ENCODE data around the gene C4A.
"Not testable (repeated sequence)": the region's sequence is repeated elsewhere in the genome, so short reads cannot be mapped to it uniquely, and the experiment has no call there.

C4A gene

GRCh38 chr6:31980998-31981397 lies 859 bp upstream of the C4A start:
- not testable (repeated sequence) for DNase-seq (ENCODE audit: low read depth)

DNA sequence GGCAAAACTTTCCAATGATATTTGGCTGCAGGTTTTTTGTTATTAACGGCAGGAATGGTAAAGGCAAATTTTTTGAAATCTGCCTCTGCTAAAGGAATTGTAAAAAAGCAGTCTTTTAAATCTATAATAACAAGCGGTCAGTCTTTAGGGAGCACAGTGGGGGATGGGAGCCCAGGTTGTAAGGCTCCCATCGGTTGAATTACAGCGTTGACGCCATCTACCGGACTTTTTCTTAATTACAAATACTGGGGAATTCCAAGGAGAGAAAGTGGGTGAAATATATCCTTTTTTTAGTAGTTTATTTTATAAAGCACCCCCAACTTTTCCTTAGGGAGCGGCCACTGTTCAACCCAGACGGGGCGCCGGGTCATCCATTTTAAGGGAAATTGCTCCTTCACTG lies 7.5 kb downstream of the C4A start:
- DNase-seq (ENCODE audit: low read depth), result not testable (repeated sequence)

- not testable (repeated sequence) for DNase-seq (ENCODE audit: low read depth)
These were observed 12.6 kb downstream of the C4A start for GRCh38 chr6:31994421-31994820.

DNA sequence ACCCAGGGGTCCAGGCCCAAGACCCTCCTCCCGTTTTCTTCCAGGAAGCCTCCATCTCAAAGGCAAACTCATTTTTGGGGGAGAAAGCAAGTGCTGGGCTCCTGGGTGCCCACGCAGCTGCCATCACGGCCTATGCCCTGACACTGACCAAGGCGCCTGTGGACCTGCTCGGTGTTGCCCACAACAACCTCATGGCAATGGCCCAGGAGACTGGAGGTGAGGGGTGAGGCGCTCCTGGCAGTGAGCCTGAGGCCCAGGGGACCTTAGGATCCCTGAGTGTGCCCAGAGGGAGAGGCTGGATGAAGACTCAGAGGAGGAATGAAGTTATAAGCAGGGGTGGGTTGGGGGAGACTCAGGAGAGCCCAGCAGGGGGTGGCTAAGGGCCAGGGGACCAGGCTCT lies 14.5 kb downstream of the C4A start:
- not testable (repeated sequence) for DNase-seq (ENCODE audit: low read depth)

DNA sequence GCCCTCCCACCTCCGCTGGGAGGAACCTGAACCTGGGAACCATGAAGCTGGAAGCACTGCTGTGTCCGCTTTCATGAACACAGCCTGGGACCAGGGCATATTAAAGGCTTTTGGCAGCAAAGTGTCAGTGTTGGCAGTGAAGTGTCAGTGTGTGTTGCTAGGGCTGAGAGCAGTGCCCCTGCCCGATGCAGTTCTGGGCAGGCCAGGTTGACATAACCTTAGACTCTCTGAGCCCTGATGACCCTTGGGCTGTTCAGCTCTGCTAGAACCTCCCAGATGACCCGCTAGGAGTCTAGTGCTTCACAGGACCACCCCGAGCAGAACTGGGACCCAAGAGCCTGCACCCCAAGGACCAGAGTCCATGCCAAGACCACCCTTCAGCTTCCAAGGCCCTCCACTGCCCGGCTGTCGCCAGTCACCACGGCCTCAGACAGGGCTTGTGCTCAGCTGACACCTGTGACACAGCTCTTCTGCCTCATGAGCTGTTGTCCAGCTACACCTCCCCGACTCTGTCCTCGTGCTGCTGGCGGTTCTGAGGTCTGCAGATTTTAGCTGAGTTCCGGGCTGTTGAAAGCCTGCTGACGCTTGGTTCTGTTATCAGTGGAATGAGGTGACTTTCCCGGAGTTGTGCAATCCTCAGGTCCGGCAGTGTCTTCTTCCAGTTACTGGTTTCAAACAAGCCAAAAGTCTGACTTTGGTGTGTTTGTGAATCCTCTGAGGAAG lies 20.9 kb downstream of the C4A start:
- DNase-seq (ENCODE audit: low read depth), result not testable (repeated sequence)

DNA sequence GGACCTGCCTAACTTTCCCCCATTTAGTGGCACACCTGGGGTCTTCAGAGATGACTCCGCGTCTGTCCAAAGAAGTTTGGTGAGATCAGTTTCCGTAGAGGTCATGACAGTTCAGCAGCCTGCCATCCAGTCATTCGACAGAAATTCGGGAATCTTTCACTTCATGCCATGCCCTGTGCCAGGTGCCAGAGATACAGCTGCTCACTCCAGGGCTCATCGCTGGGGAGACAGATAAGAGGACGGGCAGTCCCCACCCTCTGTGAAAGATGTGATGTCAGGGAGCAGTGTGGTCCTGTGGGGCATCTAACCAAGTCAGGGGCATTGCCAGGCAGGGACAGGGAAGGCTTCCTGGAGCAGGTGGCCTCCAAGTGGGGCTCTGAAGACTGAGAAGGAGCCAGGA lies 21.4 kb downstream of the C4A start:
- DNase-seq (ENCODE audit: low read depth), result not testable (repeated sequence)

- not testable (repeated sequence) for DNase-seq (ENCODE audit: low read depth)
These were observed 22.5 kb downstream of the C4A start for GRCh38 chr6:32004393-32004792.

GRCh38 chr6:32004864-32005537 lies 23.1 kb downstream of the C4A start:
- not testable (repeated sequence) for DNase-seq (ENCODE audit: low read depth)

- DNase-seq (ENCODE audit: low read depth), result not testable (repeated sequence)
These were observed 23.7 kb downstream of the C4A start for GRCh38 chr6:32005538-32005880.

- DNase-seq (ENCODE audit: low read depth), result not testable (repeated sequence)
These were observed 24.2 kb downstream of the C4A start for GRCh38 chr6:32005991-32006529.

DNA sequence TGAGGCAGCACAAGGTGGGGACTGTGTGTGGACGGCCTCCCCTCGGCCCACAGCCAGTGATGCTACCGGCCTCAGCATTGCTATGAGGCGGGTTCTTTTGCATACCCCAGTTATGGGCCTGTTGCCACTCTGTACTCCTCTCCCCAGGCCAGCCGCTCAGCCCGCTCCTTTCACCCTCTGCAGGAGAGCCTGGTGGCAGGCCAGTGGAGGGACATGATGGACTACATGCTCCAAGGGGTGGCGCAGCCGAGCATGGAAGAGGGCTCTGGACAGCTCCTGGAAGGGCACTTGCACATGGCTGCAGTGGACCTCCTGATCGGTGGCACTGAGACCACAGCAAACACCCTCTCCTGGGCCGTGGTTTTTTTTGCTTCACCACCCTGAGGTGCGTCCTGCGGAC lies 25.2 kb downstream of the C4A start:
- not testable (repeated sequence) for DNase-seq (ENCODE audit: low read depth)

DNA sequence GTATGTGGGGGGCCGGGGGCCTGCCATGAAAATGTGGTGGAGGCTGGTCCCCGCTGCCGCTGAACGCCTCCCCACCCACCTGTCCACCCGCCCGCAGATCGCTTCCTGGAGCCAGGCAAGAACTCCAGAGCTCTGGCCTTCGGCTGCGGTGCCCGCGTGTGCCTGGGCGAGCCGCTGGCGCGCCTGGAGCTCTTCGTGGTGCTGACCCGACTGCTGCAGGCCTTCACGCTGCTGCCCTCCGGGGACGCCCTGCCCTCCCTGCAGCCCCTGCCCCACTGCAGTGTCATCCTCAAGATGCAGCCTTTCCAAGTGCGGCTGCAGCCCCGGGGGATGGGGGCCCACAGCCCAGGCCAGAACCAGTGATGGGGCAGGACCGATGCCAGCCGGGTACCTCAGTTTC lies 26.2 kb downstream of the C4A start:
- DNase-seq (ENCODE audit: low read depth), result not testable (repeated sequence)

DNA sequence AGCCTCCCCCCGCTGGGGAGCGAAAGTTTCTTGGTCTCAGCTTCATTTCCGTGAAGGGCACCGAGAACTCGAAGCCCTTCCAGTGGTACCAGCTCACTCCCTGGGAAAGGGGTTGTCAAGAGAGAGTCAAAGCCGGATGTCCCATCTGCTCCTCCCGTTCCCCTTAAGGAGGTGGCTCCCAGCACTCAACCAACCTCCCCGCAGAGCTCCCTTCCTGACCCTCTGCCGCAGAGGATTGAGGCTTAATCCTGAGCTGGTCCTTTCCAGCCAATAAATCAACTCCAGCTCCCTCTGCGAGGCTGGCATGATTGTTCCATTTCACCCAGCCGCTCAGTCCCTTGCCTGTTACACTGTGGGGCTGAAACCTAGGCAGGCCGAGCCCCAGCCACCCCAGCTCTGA lies 26.8 kb downstream of the C4A start:
- DNase-seq (ENCODE audit: low read depth), result not testable (repeated sequence)

- not testable (repeated sequence) for DNase-seq (ENCODE audit: low read depth)
These were observed 27.7 kb downstream of the C4A start for GRCh38 chr6:32009537-32009936.

GRCh38 chr6:32010856-32011530 lies 29.1 kb downstream of the C4A start:
- not testable (repeated sequence) for DNase-seq (ENCODE audit: low read depth)

DNA sequence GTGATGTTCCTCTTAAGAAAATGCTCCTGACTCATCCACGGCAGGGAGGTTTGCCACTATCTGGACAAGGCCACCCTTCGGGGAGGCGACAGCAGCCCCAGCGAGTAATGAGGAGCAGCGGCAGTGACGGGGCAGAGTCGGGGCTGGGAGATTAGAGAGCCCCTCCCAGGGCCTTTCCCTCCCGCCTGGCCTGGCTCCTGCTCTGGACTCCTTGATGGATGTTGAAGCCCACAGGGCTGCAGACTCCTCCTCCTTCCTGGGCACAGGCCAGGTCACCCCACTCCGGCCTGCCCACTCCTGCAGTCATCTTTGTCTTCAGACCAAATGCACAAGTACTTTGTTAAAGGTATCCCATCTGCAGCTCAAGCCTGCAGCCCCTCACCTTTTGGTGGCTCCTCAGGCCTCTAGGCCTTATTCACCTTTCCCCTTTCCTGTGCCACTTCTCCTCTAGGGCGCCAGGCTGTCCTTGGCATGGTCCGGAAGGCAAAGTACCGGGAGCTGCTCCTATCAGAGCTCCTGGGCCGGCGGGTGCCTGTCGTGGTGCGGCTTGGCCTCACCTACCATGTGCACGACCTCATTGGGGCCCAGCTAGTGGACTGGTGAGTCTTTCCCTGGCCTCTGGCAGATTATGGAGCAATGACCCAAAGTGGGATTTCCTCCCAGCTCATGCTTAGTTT lies 31.2 kb downstream of the C4A start:
- not testable (repeated sequence) for DNase-seq (ENCODE audit: low read depth)

DNA sequence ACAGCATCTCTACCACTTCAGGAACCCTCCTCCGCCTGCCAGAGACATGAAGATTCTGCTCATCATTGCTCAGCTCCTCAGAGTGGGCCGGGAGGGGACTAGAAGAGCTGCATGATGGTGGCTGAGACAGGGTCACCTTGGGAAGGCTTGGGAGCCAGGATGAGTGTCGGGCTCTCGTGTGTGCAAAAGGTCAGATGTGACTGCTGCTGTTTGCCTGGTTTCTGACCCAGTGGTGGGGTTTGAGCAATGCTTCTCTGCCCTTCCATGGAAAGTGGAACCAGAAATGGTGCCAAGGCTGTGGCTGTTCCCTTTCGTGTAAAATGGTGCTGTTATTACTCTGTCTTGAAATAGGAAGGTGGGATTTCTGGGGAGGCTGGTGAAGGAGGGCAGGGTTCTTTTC lies 31.9 kb downstream of the C4A start:
- DNase-seq (ENCODE audit: low read depth), result not testable (repeated sequence)

DNA sequence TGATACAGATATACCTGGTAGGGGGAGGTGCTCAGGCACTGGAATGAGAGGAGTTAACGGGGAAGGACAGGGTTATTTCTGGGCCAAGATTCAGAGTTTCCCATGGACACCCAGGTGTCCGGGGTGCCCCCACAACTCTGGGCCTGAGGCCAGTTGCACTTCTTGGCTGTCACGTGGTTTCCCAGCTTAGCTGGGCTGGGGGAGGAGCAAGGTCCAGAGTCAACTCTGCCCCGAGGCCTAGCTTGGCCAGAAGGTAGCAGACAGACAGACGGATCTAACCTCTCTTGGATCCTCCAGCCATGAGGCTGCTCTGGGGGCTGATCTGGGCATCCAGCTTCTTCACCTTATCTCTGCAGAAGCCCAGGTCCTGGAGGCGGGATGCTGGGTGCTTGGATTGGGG lies 32.7 kb downstream of the C4A start, which contains the start of gene C4B:
C4B (plus strand) TSS at position 249 of the 400 bp plus-strand sequence; CDS start at position 300, 51 bp downstream.
- DNase-seq (ENCODE audit: low read depth), result not testable (repeated sequence)

DNA sequence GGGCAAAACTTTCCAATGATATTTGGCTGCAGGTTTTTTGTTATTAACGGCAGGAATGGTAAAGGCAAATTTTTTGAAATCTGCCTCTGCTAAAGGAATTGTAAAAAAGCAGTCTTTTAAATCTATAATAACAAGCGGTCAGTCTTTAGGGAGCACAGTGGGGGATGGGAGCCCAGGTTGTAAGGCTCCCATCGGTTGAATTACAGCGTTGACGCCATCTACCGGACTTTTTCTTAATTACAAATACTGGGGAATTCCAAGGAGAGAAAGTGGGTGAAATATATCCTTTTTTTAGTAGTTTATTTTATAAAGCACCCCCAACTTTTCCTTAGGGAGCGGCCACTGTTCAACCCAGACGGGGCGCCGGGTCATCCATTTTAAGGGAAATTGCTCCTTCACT lies 40.2 kb downstream of the C4A start:
- DNase-seq (ENCODE audit: low read depth), result not testable (repeated sequence)

- DNase-seq (ENCODE audit: low read depth), result not testable (repeated sequence)
These were observed 46.8 kb downstream of the C4A start for GRCh38 chr6:32028631-32029030.

GRCh38 chr6:32029553-32029952 lies 47.7 kb downstream of the C4A start:
- DNase-seq (ENCODE audit: low read depth), result not testable (repeated sequence)

Data from activated T-cell treated with anti-CD3 and anti-CD28 coated beads for 1 hour (primary cell).